Thyroid gland (tissue), 4 donors: ENCODE results near the gene CTNNA2. TPM values are rescaled to one million over a fixed set of nuclear protein-coding genes. Genes with fewer than 3 reads are reported as not detected.
A peak's percentile ranks its signal among the peaks of the same experiment; 100 is the strongest.

Source experiments
- DNase-seq, 2 donors: peaks; one replicate each; pipeline ENCODE4 v3.0.0-alpha.2; 2019
- H3K27ac ChIP-seq, 3 donors: fragments of 200-600 bp; sonication (generic); 1 replicate in 2 of 3; 2 replicates in 1 of 3; pipeline ENCODE4 v1.5.1; 2016 to 2019; ENCODE audit warnings: mild to moderate bottlenecking in 1 of 3, moderate library complexity in 1 of 3
- H3K27me3 ChIP-seq: fragments of 200-600 bp; sonication (generic); one replicate; pipeline ENCODE4 v1.5.1; 2019
- H3K36me3 ChIP-seq, 2 donors: fragments of 200-600 bp; sonication (generic); one replicate each; pipeline ENCODE4 v1.5.1; 2016 to 2019
- H3K4me1 ChIP-seq, 2 donors: fragments of 200-600 bp; sonication (generic); one replicate each; pipeline ENCODE4 v1.5.1; 2017 to 2019
- H3K4me3 ChIP-seq, 3 donors: fragments of 200-600 bp; sonication (generic); replicated peaks in 1 of 3; 1 replicate in 2 of 3; 2 replicates in 1 of 3; pipeline ENCODE4 v1.5.1; 2016; ENCODE audit warnings: mild to moderate bottlenecking in 1 of 3
- H3K9me3 ChIP-seq: fragments of 200-600 bp; sonication (generic); one replicate; pipeline ENCODE4 v1.5.1; 2017
- CTCF ChIP-seq, 6 experiments: fragments of 200-600 bp in 3 of 6; fragments of 450-650 bp in 3 of 6; sonication (generic) in 3 of 6; IDR thresholded peaks; one replicate each; pipeline ENCODE4 v1.5.1; 2016 to 2019; ENCODE audit warnings: antibody characterized with exemption in 6 of 6, mild to moderate bottlenecking in 2 of 6, inconsistent platforms in 1 of 6, moderate library complexity in 1 of 6
- POLR2A ChIP-seq, 2 donors: fragments of 450-650 bp; IDR thresholded peaks; one replicate each; pipeline ENCODE4 v1.6.1; 2017; ENCODE audit warnings: antibody characterized with exemption in 2 of 2, mild to moderate bottlenecking in 2 of 2, moderate library complexity in 1 of 2
- WGBS, 2 donors: methylation state at CpG; one replicate each; pipeline ENCODE4 v1.1.5; 2017; 5-methylcytosine and 5-hydroxymethylcytosine counted together
- intact Hi-C: fragments of 100-400 bp; cut with DNase I; formaldehyde crosslinking; loops from one replicate; pipeline ENCODE4 v1.15.1; 2023
- total RNA-seq, 4 donors: library from RNA; depleted of rRNA; stranded (reverse); fragments of >200 nt; gene quantifications; one replicate each; pipeline ENCODE4 v1.2.3, GENCODE V29; 2016

The CTNNA2 gene
- total RNA-seq, 4 donors from 2014 or later, result 0.13 to 0.44 (median 0.22) TPM; not detected in 1

- DNase-seq, result no peak
- Histone ChIP-seq H3K27me3 (no peaks in the 10 kb centered on the region), H3K36me3 (no peaks in the 10 kb centered on the region), H3K4me3 (no peak overlapping the region), H3K9me3 (no peaks in the 10 kb centered on the region), H3K4me1 (peaks cover 0 to 9% of the 10 kb centered on the region in 2 donors), H3K27ac (peak overlapping the region in 1 of 3 donors; percentile 45)
- no peak for TF ChIP-seq POLR2A (IDR thresholded peaks at IDR 0.05)
- TF ChIP-seq CTCF (IDR thresholded peaks at IDR 0.05), result no peak
- intact Hi-C loops, result no loop called here
- 66 to 71% methylated on average over 2 of the region's 2 CpGs for WGBS, 2 donors
These were observed 1078.4 kb downstream of the CTNNA2 start for GRCh38 chr2:80591233-80591632.

- 66 to 74% methylated on average over 2 of the region's 2 CpGs for WGBS, 2 donors
- intact Hi-C loops, result no loop called here
- no peak for TF ChIP-seq POLR2A (IDR thresholded peaks at IDR 0.05)
- TF ChIP-seq CTCF (IDR thresholded peaks at IDR 0.05), result no peak
These were observed 1079.3 kb downstream of the CTNNA2 start for GRCh38 chr2:80592106-80592505.

GRCh38 chr2:80610108-80610507, 1097.3 kb downstream of the CTNNA2 start:
- H3K27me3 ChIP-seq, result no peaks in the 10 kb centered on the region
- no peak for TF ChIP-seq POLR2A (IDR thresholded peaks at IDR 0.05)
- TF ChIP-seq CTCF (IDR thresholded peaks at IDR 0.05), result no peak
- H3K4me3 ChIP-seq, result no peak overlapping the region
- no peak overlapping the region for H3K27ac ChIP-seq
- no peak for DNase-seq
- intact Hi-C loops, result no loop called here
- H3K36me3 ChIP-seq, result no peaks in the 10 kb centered on the region
- H3K4me1 ChIP-seq, result no peaks in the 10 kb centered on the region
- H3K9me3 ChIP-seq, result no peaks in the 10 kb centered on the region

More at GRCh38 chr2:80592106-80592505, 1079.3 kb downstream of the CTNNA2 start:
- DNase-seq, result peak in 1 of 2 donors; percentile 31
- H3K9me3 ChIP-seq, result no peaks in the 10 kb centered on the region
- H3K4me1 ChIP-seq, result peaks cover 0 to 9% of the 10 kb centered on the region in 2 donors
- no peaks in the 10 kb centered on the region for H3K27me3 ChIP-seq
- H3K4me3 ChIP-seq, result no peak overlapping the region
- peak overlapping the region; percentile 6 to 45 (median 30) for H3K27ac ChIP-seq
- H3K36me3 ChIP-seq, result no peaks in the 10 kb centered on the region

GRCh38 chr2:80621656-80622055, 1108.8 kb downstream of the CTNNA2 start:
- H3K36me3 ChIP-seq, result no peaks in the 10 kb centered on the region
- no peak for TF ChIP-seq CTCF (IDR thresholded peaks at IDR 0.05)
- no peak overlapping the region for H3K4me3 ChIP-seq
- H3K9me3 ChIP-seq, result no peaks in the 10 kb centered on the region
- WGBS, 2 donors, result 18 to 26% methylated on average over 3 of the region's 3 CpGs
- no peak overlapping the region for H3K27ac ChIP-seq
- peak; percentile 5 to 19 for DNase-seq
- H3K4me1 ChIP-seq, result no peaks in the 10 kb centered on the region
- H3K27me3 ChIP-seq, result no peaks in the 10 kb centered on the region
- intact Hi-C loops, result no loop called here

- no peaks in the 10 kb centered on the region for H3K9me3 ChIP-seq
These were observed 1111.2 kb downstream of the CTNNA2 start for GRCh38 chr2:80624062-80624461.

More at GRCh38 chr2:80624062-80624461, 1111.2 kb downstream of the CTNNA2 start:
- no peak for TF ChIP-seq POLR2A (IDR thresholded peaks at IDR 0.05)
- no peak for TF ChIP-seq CTCF (IDR thresholded peaks at IDR 0.05)
- H3K27ac ChIP-seq, result no peak overlapping the region
- DNase-seq, result no peak
- H3K27me3 ChIP-seq, result no peaks in the 10 kb centered on the region
- H3K36me3 ChIP-seq, result no peaks in the 10 kb centered on the region
- no peak overlapping the region for H3K4me3 ChIP-seq
- 62 to 64% methylated on average over 3 of the region's 3 CpGs for WGBS, 2 donors
- no peaks in the 10 kb centered on the region for H3K4me1 ChIP-seq
- intact Hi-C loops, result no loop called here
